Stimulated activated CD4-positive, alpha-beta T cell treated with anti-CD3 and anti-CD28 coated beads, TNF-alpha, amount 100 ng/mL, for 24 hours (primary cell): ENCODE data around the gene GCLM.
A peak's percentile ranks its signal among the peaks of the same experiment; 100 is the strongest.

Source experiments
- DNase-seq, 3 experiments: peaks; one replicate each; pipeline ENCODE4 v3.0.0-alpha.2; 2020; ENCODE audit warnings: low read depth in 3 of 3

GCLM gene

GRCh38 chr1:93846992-93847810 lies 62.0 kb downstream of the GCLM start:
- DNase-seq, result peak; percentile 74 to 82 (median 77)

GRCh38 chr1:93846206-93846991 lies 62.8 kb downstream of the GCLM start:
- peak; percentile 62 to 77 (median 71) for DNase-seq

GRCh38 chr1:93845538-93846205 lies 63.6 kb downstream of the GCLM start:
- DNase-seq, result peak in 1 of 3 experiments; percentile 7

GRCh38 chr1:93844262-93845045 lies 64.8 kb downstream of the GCLM start:
- no peak for DNase-seq

GRCh38 chr1:93842750-93843500 lies 66.3 kb downstream of the GCLM start:
- no peak for DNase-seq

DNA sequence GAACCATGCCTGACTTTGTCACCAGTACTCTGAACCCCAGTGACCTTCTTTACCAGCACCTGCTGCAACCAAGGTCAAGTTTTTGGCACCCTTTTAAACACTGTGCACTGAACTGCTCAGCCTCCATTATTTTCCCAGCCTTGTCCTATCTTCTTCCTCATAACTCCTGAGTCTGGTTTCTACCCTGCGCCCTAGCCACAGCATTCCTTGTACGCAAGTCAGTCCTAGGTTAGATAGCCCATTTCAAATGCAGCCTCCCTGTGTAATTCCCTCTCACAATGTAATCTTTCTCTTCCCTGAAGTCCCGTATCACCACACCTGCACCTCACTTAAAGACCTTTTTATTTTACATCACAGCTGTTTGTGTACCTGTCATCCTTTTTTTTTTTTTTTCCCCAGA lies 67.5 kb downstream of the GCLM start:
- DNase-seq, result no peak

DNA sequence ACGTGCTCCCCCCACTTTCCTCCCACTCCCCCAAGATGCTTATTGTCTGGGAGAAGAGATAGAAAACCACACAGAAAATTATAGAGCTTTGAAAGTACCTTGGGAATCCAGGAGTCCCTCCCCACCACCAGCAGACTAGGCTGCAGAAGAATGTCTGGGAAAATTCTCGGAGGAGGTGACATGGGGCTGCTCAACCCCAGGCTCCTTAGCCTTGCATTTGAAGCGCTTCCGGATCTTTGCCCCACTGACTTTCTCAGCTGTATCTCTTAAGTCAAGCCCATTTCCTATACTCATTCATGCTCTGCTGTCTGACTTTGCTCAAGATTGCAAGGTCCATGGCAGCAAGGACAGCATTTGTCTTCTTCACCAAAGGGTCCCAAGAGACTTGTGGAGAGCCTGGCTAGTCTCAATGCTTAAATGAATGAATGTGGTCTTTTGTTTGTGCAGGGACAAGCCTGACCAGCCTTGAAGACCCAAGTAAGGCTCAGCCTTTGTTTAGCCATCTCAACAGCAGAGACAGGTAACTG lies 68.2 kb downstream of the GCLM start:
- no peak for DNase-seq

GRCh38 chr1:93839753-93840152 lies 69.5 kb downstream of the GCLM start:
- DNase-seq, result no peak

DNA sequence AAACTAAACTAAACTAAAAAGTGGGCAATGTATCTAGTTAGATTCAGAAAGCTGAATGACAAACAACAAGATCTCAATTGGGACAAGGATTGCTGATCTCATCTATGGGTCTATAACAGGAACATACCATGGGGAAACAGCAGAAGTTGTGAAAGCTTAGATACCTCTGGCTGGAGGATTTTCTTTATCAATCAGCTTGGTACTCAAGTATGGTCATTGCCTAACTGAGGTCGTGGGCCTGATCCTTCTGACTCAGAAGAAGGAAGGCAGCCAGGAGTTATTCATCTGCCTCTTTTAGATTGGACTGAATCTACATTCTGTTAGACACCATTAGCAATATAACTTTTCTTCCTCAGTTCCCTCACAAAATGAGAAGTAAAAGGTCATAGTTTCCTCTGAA lies 69.9 kb downstream of the GCLM start:
- no peak for DNase-seq

DNA sequence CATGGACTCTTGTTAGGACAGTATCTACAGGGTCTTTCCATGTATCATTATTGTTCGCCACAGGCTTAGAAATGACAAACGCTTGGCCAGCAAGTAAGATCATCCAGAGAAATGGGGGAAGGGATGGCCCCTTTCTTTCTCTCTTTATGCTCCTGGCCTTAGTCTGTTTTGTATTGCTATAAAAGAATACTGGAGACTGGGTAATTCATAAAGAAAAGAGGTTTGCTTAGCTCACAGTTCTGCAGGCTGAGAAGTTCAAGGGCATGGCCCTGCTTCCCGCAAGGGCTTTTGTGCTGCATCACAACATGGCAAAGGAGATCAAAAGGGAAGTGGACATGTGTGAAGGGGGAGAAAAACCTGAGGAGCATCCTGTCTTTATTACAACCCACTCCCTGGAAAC lies 71.3 kb downstream of the GCLM start:
- no peak for DNase-seq
